PFSK-1 (cell line): Measurements from ENCODE around the gene MAB21L2. TPM values are rescaled to one million over a fixed set of nuclear protein-coding genes. Genes with fewer than 3 reads are reported as not detected.

Experiments used
- FOXP2 ChIP-seq: optimal IDR thresholded peaks from 2 replicates; pipeline ENCODE3; 2011; ENCODE audit warnings: borderline replicate concordance, control low read depth, inconsistent platforms; ENCODE audit not compliant: insufficient read depth; ENCODE audit errors: extremely low read length, extremely low read depth
- POLR2AphosphoS5 ChIP-seq: IDR thresholded peaks from 2 replicates; pipeline ENCODE4 v1.6.1; 2012; ENCODE audit warnings: low read depth, mild to moderate bottlenecking, control low read depth, low read length, moderate library complexity
- SIN3A ChIP-seq: IDR thresholded peaks from 2 replicates; pipeline ENCODE4 v1.6.1; 2012; ENCODE audit warnings: mild to moderate bottlenecking, low read length, moderate library complexity, borderline replicate concordance; ENCODE audit not compliant: insufficient read depth
- TAF1 ChIP-seq: IDR thresholded peaks from 2 replicates; pipeline ENCODE4 v1.6.1; 2012; ENCODE audit warnings: low read length, control low read depth, borderline replicate concordance; ENCODE audit not compliant: insufficient read depth
- polyA plus RNA-seq: library from polyadenylated mRNA; unstranded; fragments of >200 nt; gene quantifications from one replicate; pipeline ENCODE4 v1.2.1, GENCODE V29; 2012; ENCODE audit warnings: low read depth, missing spikeins; ENCODE audit not compliant: insufficient read length
- TF ChIP-seq, protein P1 (sequence below), 2 experiments: IDR thresholded peaks; 2 replicates each; pipeline versions ENCODE4 v1.6.1 to v1.8.0; 2011 to 2012; ENCODE audit warnings: low read depth in 2 of 2, low read length in 2 of 2, control low read depth in 1 of 2, inconsistent platforms in 1 of 2, mild to moderate bottlenecking in 1 of 2, moderate library complexity in 1 of 2; ENCODE audit not compliant: insufficient read depth in 1 of 2

MAB21L2 gene
- not detected for polyA plus RNA-seq

DNA sequence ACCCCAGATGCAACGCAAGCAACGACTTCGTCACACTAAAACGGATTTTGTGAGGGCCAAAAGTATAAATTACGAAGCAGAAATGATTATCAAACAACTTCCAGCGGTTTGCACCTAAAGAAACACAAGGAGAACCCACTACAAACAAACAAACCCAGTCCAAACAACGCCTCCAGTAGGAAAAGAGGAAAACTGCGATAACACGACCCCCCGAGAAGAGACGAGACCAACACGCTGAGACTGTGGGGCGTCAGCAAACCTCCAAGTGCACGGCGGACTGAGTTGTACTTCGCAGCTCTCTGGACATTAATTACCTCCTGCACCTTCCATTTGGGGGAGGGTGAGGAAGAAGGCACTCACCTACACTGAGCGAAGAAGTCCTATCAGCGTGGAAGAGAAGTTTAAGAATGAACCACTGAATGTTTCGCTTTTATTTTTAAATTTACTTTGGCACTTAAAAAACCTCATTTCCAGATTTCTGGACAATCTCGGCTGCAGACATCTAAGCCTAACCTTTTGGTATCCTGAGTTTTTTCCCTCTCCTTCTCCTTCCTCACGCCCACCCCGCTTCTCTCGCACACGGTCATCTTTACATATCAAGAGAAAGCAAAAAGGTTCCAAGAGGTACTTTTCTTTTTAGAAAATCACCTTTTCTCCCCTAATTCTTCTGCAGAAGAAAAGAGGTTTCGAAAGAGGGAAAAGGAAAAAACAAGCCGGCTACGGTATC lies at the start of gene MAB21L2:
TSS of gene MAB21L2 (plus strand) at position 6 of the 727 bp plus-strand sequence. CDS start 879 bp downstream, outside the sequence.
- TF ChIP-seq FOXP2 (no peak), TAF1 (no peak), SIN3A (no peak), POLR2AphosphoS5 (no peak)
- TF ChIP-seq, protein P1, sequence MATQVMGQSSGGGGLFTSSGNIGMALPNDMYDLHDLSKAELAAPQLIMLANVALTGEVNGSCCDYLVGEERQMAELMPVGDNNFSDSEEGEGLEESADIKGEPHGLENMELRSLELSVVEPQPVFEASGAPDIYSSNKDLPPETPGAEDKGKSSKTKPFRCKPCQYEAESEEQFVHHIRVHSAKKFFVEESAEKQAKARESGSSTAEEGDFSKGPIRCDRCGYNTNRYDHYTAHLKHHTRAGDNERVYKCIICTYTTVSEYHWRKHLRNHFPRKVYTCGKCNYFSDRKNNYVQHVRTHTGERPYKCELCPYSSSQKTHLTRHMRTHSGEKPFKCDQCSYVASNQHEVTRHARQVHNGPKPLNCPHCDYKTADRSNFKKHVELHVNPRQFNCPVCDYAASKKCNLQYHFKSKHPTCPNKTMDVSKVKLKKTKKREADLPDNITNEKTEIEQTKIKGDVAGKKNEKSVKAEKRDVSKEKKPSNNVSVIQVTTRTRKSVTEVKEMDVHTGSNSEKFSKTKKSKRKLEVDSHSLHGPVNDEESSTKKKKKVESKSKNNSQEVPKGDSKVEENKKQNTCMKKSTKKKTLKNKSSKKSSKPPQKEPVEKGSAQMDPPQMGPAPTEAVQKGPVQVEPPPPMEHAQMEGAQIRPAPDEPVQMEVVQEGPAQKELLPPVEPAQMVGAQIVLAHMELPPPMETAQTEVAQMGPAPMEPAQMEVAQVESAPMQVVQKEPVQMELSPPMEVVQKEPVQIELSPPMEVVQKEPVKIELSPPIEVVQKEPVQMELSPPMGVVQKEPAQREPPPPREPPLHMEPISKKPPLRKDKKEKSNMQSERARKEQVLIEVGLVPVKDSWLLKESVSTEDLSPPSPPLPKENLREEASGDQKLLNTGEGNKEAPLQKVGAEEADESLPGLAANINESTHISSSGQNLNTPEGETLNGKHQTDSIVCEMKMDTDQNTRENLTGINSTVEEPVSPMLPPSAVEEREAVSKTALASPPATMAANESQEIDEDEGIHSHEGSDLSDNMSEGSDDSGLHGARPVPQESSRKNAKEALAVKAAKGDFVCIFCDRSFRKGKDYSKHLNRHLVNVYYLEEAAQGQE (IDR thresholded peaks at IDR 0.05; ENCODE audit: insufficient read depth in 1 of 2, low read depth in 2 of 2, low read length in 2 of 2) = no peak

DNA sequence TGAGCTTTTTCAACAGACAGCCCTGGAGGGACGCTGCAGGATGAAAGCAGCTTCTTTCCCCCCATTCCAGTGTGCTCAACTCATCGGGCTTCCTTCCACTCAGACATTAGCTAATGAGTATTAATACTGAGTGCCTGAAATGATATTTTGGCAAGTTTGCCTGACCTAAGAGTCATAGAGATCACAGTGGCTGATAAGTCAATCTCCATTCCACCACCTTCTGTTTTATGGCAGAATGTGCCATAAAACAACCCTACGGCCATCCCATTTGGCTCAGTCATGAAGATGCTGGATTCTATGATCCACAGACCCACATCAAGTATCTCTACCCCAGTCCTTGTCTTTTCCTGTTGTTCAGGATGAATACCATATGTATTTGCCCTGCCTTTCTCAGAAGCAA lies 48.3 kb upstream of the MAB21L2 start:
- TF ChIP-seq FOXP2 = no peak
- TF ChIP-seq, protein P1 (IDR thresholded peaks at IDR 0.05; ENCODE audit: insufficient read depth in 1 of 2, low read depth in 2 of 2, low read length in 2 of 2) = no peak

DNA sequence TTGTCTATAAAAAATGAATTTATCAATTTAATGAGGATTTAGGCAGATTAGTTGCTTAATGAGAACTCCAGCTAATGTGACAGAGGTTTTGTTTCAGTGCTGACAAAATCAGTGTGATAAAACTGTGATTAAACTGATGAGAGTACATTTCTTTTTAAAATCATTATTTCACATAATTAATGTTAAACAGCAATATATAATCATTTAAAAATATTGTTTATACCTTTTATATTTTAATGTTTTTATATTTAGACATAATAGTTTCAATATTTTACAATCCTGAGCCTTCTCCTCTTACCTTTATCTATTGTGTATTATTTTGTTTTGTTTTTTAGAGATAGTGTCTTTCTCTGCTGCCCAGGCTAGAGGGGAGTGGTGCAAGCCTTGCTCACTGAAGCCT lies 47.1 kb upstream of the MAB21L2 start:
- no peak for TF ChIP-seq TAF1
- no peak for TF ChIP-seq POLR2AphosphoS5
- TF ChIP-seq SIN3A = no peak
- TF ChIP-seq, protein P1 (IDR thresholded peaks at IDR 0.05; ENCODE audit: insufficient read depth in 1 of 2, low read depth in 2 of 2, low read length in 2 of 2) = no peak
- TF ChIP-seq FOXP2 = no peak

DNA sequence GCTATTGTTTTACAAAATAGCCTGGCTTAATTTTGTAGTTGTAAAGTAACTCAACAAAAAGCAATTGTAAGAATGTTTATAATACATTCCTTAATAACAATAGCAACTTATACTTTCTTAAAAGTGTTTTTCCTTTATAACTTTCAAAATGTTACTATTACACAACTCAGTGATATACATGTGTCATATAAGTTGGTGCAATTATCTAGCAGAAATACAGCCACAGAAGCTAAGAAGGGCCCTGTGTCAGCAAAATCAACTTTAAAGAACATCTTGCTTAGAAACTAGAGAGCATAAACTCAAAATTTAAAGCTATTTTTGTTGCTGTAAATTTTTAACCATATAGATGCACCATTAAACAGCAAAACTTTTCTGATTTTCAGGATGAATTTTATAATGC lies 41.4 kb upstream of the MAB21L2 start:
- no peak for TF ChIP-seq FOXP2
- TF ChIP-seq SIN3A = no peak
- no peak for TF ChIP-seq POLR2AphosphoS5
- TF ChIP-seq, protein P1 (IDR thresholded peaks at IDR 0.05; ENCODE audit: insufficient read depth in 1 of 2, low read depth in 2 of 2, low read length in 2 of 2) = no peak
- TF ChIP-seq TAF1 = no peak

DNA sequence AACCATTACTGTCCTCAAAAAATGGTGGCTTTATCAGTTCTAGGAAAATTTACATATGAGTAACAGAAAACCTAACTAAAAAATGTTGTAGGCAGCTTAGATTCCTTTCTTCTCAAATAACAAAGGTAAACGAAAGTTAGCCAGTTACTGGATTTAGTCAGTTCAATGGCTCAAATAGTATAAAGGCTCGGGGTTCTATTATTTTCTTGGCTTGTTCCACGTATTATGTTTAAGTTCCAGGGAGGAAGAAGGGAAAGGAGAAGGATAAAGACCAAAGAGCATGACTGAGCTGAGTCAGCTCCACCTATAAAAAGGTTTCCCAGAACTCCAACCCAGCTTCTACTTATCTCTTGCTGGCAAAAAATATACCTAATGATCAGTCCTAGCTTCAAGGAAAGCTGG lies 41.0 kb upstream of the MAB21L2 start:
- TF ChIP-seq, protein P1 (IDR thresholded peaks at IDR 0.05; ENCODE audit: insufficient read depth in 1 of 2, low read depth in 2 of 2, low read length in 2 of 2) = no peak
- no peak for TF ChIP-seq TAF1
- TF ChIP-seq POLR2AphosphoS5 = no peak
- no peak for TF ChIP-seq FOXP2
- TF ChIP-seq SIN3A = no peak
